Keratinocyte (primary cell): ENCODE measurements around the gene KHDC4. TPM values are rescaled to one million over a fixed set of nuclear protein-coding genes. Genes with fewer than 3 reads are reported as not detected.

ENCODE experiments used
- DNase-seq: peaks from one replicate; pipeline ENCODE4 v3.0.0-alpha.2; 2011; ENCODE audit warnings: low read depth, missing footprints, low spot score
- FAIRE-seq: peaks from 2 replicates; lab custom pipeline; 2011; peaks lifted over from hg19 to GRCh38; lab: Jason Lieb, UNC
- H2AFZ ChIP-seq: 2 replicates; pipeline ENCODE4 v1.6.0; 2012; ENCODE audit warnings: low read length, control low read depth, inconsistent platforms; ENCODE audit not compliant: control insufficient read depth
- H3K27ac ChIP-seq: 2 replicates; pipeline ENCODE4 v1.5.1; 2011; ENCODE audit warnings: low read length; ENCODE audit not compliant: control insufficient read depth, insufficient read depth
- H3K27me3 ChIP-seq: 3 replicates; pipeline ENCODE4 v1.6.0; 2011; ENCODE audit warnings: low read length; ENCODE audit not compliant: control insufficient read depth, insufficient read depth; ENCODE audit errors: extremely low read depth
- H3K36me3 ChIP-seq, 2 experiments: 2 replicates in 1 of 2; 3 replicates in 1 of 2; pipeline ENCODE4 v1.5.1; 2011; ENCODE audit warnings: low read length in 2 of 2, mild to moderate bottlenecking in 1 of 2; ENCODE audit not compliant: control insufficient read depth in 2 of 2, insufficient read depth in 2 of 2; ENCODE audit errors: extremely low read depth in 1 of 2
- H3K4me1 ChIP-seq: 3 replicates; pipeline ENCODE4 v1.5.1; 2011; ENCODE audit warnings: low read length; ENCODE audit not compliant: control insufficient read depth, insufficient read depth; ENCODE audit errors: extremely low read depth
- H3K4me2 ChIP-seq: 3 replicates; pipeline ENCODE4 v1.6.0; 2011; ENCODE audit warnings: low read depth, low read length; ENCODE audit not compliant: control insufficient read depth, insufficient read depth; ENCODE audit errors: extremely low read depth
- H3K4me3 ChIP-seq, 3 experiments: fragments of 200-600 bp in 1 of 3; sonication (generic) in 1 of 3; 2 replicates in 2 of 3; 3 replicates in 1 of 3; pipeline ENCODE4 v1.5.1; 2011 to 2016; ENCODE audit warnings: low read length in 3 of 3, mild to moderate bottlenecking in 3 of 3, control low read depth in 2 of 3, inconsistent platforms in 1 of 3, low read depth in 1 of 3, mixed read lengths in 1 of 3, mixed run types in 1 of 3, moderate library complexity in 1 of 3; ENCODE audit not compliant: control insufficient read depth in 2 of 3, insufficient read depth in 2 of 3; ENCODE audit errors: extremely low read depth in 1 of 3
- H3K79me2 ChIP-seq: 2 replicates; pipeline ENCODE4 v1.6.0; 2012; ENCODE audit warnings: low read length; ENCODE audit not compliant: control insufficient read depth, insufficient read depth
- H3K9ac ChIP-seq: 3 replicates; pipeline ENCODE4 v1.6.0; 2011; ENCODE audit warnings: low read length; ENCODE audit not compliant: control insufficient read depth, insufficient read depth; ENCODE audit errors: extremely low read depth
- H3K9me1 ChIP-seq: 3 replicates; pipeline ENCODE4 v1.6.0; 2011; ENCODE audit warnings: low read length; ENCODE audit not compliant: control insufficient read depth, insufficient read depth; ENCODE audit errors: extremely low read depth
- H3K9me3 ChIP-seq: 2 replicates; pipeline ENCODE4 v1.5.1; 2012; ENCODE audit warnings: low read depth, low read length; ENCODE audit not compliant: control insufficient read depth
- H4K20me1 ChIP-seq: 3 replicates; pipeline ENCODE4 v1.6.0; 2011; ENCODE audit warnings: low read length; ENCODE audit not compliant: control insufficient read depth, insufficient read depth; ENCODE audit errors: extremely low read depth
- EZH2 ChIP-seq: IDR thresholded peaks from one replicate; pipeline ENCODE4 v1.6.1; 2012; ENCODE audit warnings: inconsistent platforms, mild to moderate bottlenecking, low read length, moderate library complexity
- dilution Hi-C: fragments of 300-500 bp; cut with MboI; formaldehyde crosslinking; loops from one replicate; pipeline ENCODE4 v1.7.0; 2020; ENCODE audit warnings: low sequenced_read_pairs; ENCODE audit not compliant: extremely low pct_ligation_motif_present
- polyA plus RNA-seq, 5 experiments: library from polyadenylated mRNA; depleted of rRNA in 3 of 5; stranded (reverse) in 3 of 5; stranded (forward) in 1 of 5; unstranded in 1 of 5; fragments of >200 nt; gene quantifications; 1 replicate in 1 of 5; 2 replicates in 3 of 5; 3 replicates in 1 of 5; pipeline versions ENCODE4 v1.2.1 to v1.2.3, GENCODE V29; 2011 to 2012; ENCODE audit warnings: missing spikeins in 2 of 5, low read depth in 1 of 5, low replicate concordance in 1 of 5
- TF ChIP-seq, protein P1 (sequence below), 3 experiments: IDR thresholded peaks in 1 of 3; conservative IDR thresholded peaks in 1 of 3; optimal IDR thresholded peaks in 1 of 3; 2 replicates in 2 of 3; 3 replicates in 1 of 3; pipeline versions ENCODE3 to v1.5.1; 2011; ENCODE audit warnings: low read length in 3 of 3, mild to moderate bottlenecking in 3 of 3, moderate library complexity in 2 of 3, control low read depth in 1 of 3, inconsistent platforms in 1 of 3; ENCODE audit not compliant: insufficient read depth in 2 of 3; ENCODE audit errors: extremely low read depth in 1 of 3

KHDC4 gene
- polyA plus RNA-seq, 1 donor (not counting 4 experiments of a cell fraction or from before 2014, with no cell fraction given), result 51.3 TPM

DNA sequence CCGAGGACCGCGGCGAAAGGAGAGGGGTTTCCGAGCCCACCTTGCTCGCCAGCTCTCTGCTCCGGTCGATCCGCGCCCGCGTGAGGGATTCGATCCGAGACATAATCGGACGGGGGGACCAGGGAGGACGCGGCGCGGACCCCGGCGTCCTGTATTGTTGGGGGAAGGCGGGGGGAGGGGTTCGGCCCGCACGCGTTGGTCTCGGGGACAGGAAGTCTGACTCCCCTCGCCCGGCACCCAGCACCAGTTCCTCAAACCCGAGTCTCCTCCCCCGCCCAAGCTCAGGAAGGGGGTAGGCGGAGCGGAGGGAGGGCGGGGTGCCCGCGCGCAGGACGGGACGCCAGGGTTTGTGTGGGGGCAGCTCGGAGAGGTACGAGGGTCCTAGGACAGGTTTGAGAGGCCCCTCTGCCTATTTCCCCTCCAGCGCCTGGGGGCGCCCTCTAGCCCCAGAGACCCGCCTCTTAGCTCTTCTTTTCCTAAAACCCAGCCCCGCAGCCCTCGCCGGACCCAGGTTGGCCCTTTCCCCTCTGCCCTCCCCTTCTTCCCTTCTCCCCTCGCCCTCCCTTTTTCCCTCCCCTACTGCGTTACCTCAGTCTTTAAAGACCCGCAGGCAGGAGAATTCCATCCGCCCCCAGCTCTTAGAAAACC, 44.2 kb upstream of the KHDC4 start, which contains the start of gene ARHGEF2:
Gene ARHGEF2 (minus strand): TSS at position 223 of the 648 bp plus-strand sequence. CDS start 120 bp downstream, at position 103.
- Histone ChIP-seq H3K27ac (peak within 1 kb of the TSS; percentile 87), H3K9me1 (peaks cover 8% of the 10 kb centered on the region), H4K20me1 (peaks cover 25% of the 10 kb centered on the region), H2AFZ (peak within 1 kb of the TSS; percentile 42), H3K4me3 (peak within 1 kb of the TSS; percentile 75 to 90 (median 88)), H3K9ac (peak within 1 kb of the TSS; percentile 92), H3K79me2 (peaks cover 58% of the 10 kb centered on the region), H3K27me3 (no peaks in the 10 kb centered on the region), H3K4me1 (peaks cover 81% of the 10 kb centered on the region), H3K4me2 (peak within 1 kb of the TSS; percentile 97), H3K36me3 (peaks cover 0 to 10% of the 10 kb centered on the region in 2 experiments), H3K9me3 (no peaks in the 10 kb centered on the region)
- dilution Hi-C loops, result no loop called here
- DNase-seq (peak; percentile 40), FAIRE-seq (no peak)
- TF ChIP-seq, protein P1, sequence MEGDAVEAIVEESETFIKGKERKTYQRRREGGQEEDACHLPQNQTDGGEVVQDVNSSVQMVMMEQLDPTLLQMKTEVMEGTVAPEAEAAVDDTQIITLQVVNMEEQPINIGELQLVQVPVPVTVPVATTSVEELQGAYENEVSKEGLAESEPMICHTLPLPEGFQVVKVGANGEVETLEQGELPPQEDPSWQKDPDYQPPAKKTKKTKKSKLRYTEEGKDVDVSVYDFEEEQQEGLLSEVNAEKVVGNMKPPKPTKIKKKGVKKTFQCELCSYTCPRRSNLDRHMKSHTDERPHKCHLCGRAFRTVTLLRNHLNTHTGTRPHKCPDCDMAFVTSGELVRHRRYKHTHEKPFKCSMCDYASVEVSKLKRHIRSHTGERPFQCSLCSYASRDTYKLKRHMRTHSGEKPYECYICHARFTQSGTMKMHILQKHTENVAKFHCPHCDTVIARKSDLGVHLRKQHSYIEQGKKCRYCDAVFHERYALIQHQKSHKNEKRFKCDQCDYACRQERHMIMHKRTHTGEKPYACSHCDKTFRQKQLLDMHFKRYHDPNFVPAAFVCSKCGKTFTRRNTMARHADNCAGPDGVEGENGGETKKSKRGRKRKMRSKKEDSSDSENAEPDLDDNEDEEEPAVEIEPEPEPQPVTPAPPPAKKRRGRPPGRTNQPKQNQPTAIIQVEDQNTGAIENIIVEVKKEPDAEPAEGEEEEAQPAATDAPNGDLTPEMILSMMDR (optimal IDR thresholded peaks at IDR 0.05 in 1 of 3, IDR thresholded peaks at IDR 0.05 in 1 of 3, conservative IDR thresholded peaks at IDR 0.05 in 1 of 3; ENCODE audit: extremely low read depth in 1 of 3, insufficient read depth in 2 of 3, low read length in 3 of 3), result peak in 1 of 3 experiments; percentile 8
- TF ChIP-seq EZH2, result no peak

DNA sequence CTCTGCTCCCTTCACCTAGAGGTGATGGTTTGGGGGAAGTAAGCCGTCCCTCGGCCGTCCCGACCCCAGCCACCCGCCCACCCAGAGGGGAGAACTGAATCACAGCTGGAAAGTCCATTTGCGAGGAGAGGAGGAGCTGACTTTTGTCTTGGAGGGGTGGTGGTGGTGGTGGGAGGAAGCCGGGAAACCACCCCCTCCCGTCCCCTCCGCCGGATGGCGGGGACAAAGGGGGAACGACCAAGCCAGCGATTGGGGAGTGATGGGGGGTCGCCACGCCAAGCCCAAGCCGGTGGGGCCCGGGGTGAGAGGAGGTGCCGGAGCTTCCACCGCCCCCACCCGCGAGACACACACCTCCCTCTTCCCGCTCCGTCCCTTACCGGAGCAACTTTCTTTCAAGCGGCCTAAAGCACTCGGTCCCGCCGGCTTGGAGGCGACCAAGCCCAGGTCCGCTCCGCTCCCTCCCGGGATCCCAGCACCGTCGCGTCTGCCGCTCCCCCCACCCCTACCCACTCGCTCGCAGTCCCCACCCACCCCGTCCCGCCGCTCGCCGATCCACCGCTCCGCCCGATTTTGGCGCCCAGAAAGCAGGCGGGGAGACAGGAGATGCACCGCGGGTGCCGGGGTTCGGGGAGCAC, 43.6 kb upstream of the KHDC4 start:
- TF ChIP-seq, protein P1 (optimal IDR thresholded peaks at IDR 0.05 in 1 of 3, IDR thresholded peaks at IDR 0.05 in 1 of 3, conservative IDR thresholded peaks at IDR 0.05 in 1 of 3; ENCODE audit: extremely low read depth in 1 of 3, insufficient read depth in 2 of 3, low read length in 3 of 3), result no peak
- TF ChIP-seq EZH2, result no peak

More for the DNA sequence above, 43.6 kb upstream of the KHDC4 start:
- H3K4me3 ChIP-seq, result peak overlapping the region; percentile 75 to 90 (median 88)
- no peak for FAIRE-seq
- peak overlapping the region; percentile 87 for H3K27ac ChIP-seq
- H3K4me1 ChIP-seq, result peaks cover 75% of the 10 kb centered on the region
- no peaks in the 10 kb centered on the region for H3K9me3 ChIP-seq
- H3K9ac ChIP-seq, result peak overlapping the region; percentile 92
- H3K27me3 ChIP-seq, result no peaks in the 10 kb centered on the region
- DNase-seq, result no peak
- dilution Hi-C loops, result no loop called here
- H4K20me1 ChIP-seq, result peaks cover 30% of the 10 kb centered on the region
- peak overlapping the region; percentile 92 for H3K4me2 ChIP-seq
- peak overlapping the region; percentile 42 for H2AFZ ChIP-seq
- peaks cover 64% of the 10 kb centered on the region for H3K79me2 ChIP-seq
- H3K36me3 ChIP-seq, result peaks cover 2 to 10% of the 10 kb centered on the region in 2 experiments
- H3K9me1 ChIP-seq, result peaks cover 8% of the 10 kb centered on the region
